OCI-LY7 (cell line): Measurements from ENCODE around the gene SEMA3G. TPM values are rescaled to one million over a fixed set of nuclear protein-coding genes. Genes with fewer than 3 reads are reported as not detected.

Source experiments
- BruUV-seq: library from RNA; stranded (reverse); fragments of 400-500 nt; replicated peaks from 2 replicates; lab custom pipeline; 2021; lab: Mats Ljungman, UMichigan
- CTCF ChIA-PET: fragments of 300-600 bp; sonication (Branson Sonifier 250); formaldehyde crosslinking; loops from one replicate; lab custom pipeline; 2022; ENCODE audit warnings: antibody characterized with exemption; ENCODE audit not compliant: unreplicated experiment; lab: Charles Lee
- POLR2A ChIA-PET: fragments of 300-600 bp; sonication (Branson Sonifier 250); formaldehyde crosslinking; loops from one replicate; lab custom pipeline; 2022; ENCODE audit warnings: antibody characterized with exemption; lab: Charles Lee
- DNase-seq: peaks from one replicate; pipeline ENCODE4 v3.0.0-alpha.2; 2015; ENCODE audit warnings: low spot score
- H2AFZ ChIP-seq: fragments of 200-600 bp; sonication (generic), shearing (Covaris generic); 2 replicates; pipeline ENCODE4 v1.6.1; 2014; ENCODE audit warnings: mild to moderate bottlenecking, antibody characterized with exemption, low read length, moderate library complexity
- H3K27ac ChIP-seq: fragments of 200-600 bp; sonication (generic); 2 replicates; pipeline ENCODE4 v1.5.1; 2014; ENCODE audit warnings: mixed run types, low read depth, mild to moderate bottlenecking, moderate library complexity, low read length, inconsistent platforms; ENCODE audit not compliant: poor library complexity, severe bottlenecking
- H3K36me3 ChIP-seq: fragments of 200-600 bp; sonication (generic); 2 replicates; pipeline ENCODE4 v1.6.1; 2014; ENCODE audit warnings: mild to moderate bottlenecking, antibody characterized with exemption, low read length, moderate library complexity, mixed read lengths; ENCODE audit not compliant: insufficient read depth
- H3K4me1 ChIP-seq: fragments of 200-600 bp; sonication (generic); 2 replicates; pipeline ENCODE4 v1.5.1; 2014; ENCODE audit warnings: mild to moderate bottlenecking, low read length; ENCODE audit not compliant: insufficient read depth, poor library complexity, severe bottlenecking
- H3K4me2 ChIP-seq: fragments of 200-600 bp; sonication (generic); 2 replicates; pipeline ENCODE4 v1.6.1; 2014; ENCODE audit warnings: mild to moderate bottlenecking, low read length
- H3K4me3 ChIP-seq: fragments of 200-600 bp; sonication (generic); 2 replicates; pipeline ENCODE4 v1.5.1; 2014; ENCODE audit warnings: mild to moderate bottlenecking, low read depth, low read length; ENCODE audit not compliant: poor library complexity, severe bottlenecking
- H3K79me2 ChIP-seq: fragments of 200-600 bp; sonication (generic); 2 replicates; pipeline ENCODE4 v1.6.1; 2016; ENCODE audit warnings: low read depth, mild to moderate bottlenecking, low read length, moderate library complexity, mixed read lengths; ENCODE audit not compliant: insufficient read depth
- H3K9me2 ChIP-seq: fragments of 200-600 bp; sonication (generic); 2 replicates; pipeline ENCODE4 v1.6.1; 2016; ENCODE audit warnings: mild to moderate bottlenecking, low read length, mixed read lengths; ENCODE audit not compliant: insufficient read depth
- H3K9me3 ChIP-seq: fragments of 200-600 bp; sonication (generic); 2 replicates; pipeline ENCODE4 v1.6.1; 2014; ENCODE audit warnings: mild to moderate bottlenecking, mixed run types, low read length, mixed read lengths
- H4K20me1 ChIP-seq: fragments of 200-600 bp; sonication (generic); 2 replicates; pipeline ENCODE4 v1.6.1; 2014; ENCODE audit warnings: mild to moderate bottlenecking, antibody characterized with exemption, low read length, moderate library complexity, mixed read lengths; ENCODE audit not compliant: insufficient read depth
- CTCF ChIP-seq: fragments of 200-600 bp; sonication (generic); conservative IDR thresholded peaks from 2 replicates; pipeline ENCODE4 v1.5.1; 2014; ENCODE audit warnings: mild to moderate bottlenecking, antibody characterized with exemption, low read length, moderate library complexity, mixed read lengths
- EZH2phosphoT487 ChIP-seq: fragments of 200-600 bp; sonication (generic); IDR thresholded peaks from 2 replicates; pipeline ENCODE4 v1.6.1; 2018; ENCODE audit warnings: low read depth, borderline replicate concordance, mild to moderate bottlenecking, mixed run types, antibody characterized with exemption, low read length, moderate library complexity, mixed read lengths
- intact Hi-C: fragments of 100-400 bp; cut with micrococcal nuclease; formaldehyde crosslinking; loops from one replicate; pipeline ENCODE4 v1.10.0; 2022; ENCODE audit not compliant: unreplicated experiment
- total RNA-seq, 2 experiments: library from RNA; depleted of rRNA in 1 of 2; stranded (reverse); fragments of >200 nt in 1 of 2; shearing (Covaris generic) in 1 of 2; gene quantifications; 2 replicates each; pipeline ENCODE4 v1.2.3, GENCODE V29; 2014 to 2022

The SEMA3G gene
- total RNA-seq, 2 experiments from 2014 or later, result not detected

- no peaks in the 10 kb centered on the region for H3K9me2 ChIP-seq
- H4K20me1 ChIP-seq, result no peaks in the 10 kb centered on the region
- CTCF ChIA-PET, result interaction anchor here (0.7 kb wide), 1 partner anchor 15 kb away, joined by 3 read pairs; no protein-coding TSS in a partner anchor
- H3K27ac ChIP-seq, result no peak overlapping the region
- no peak overlapping the region for H3K4me2 ChIP-seq
- intact Hi-C loops, result loop anchor here (1.0 kb wide), 1 partner anchor 19 kb away; no protein-coding TSS in a partner anchor
- no peaks in the 10 kb centered on the region for H3K79me2 ChIP-seq
- no peak overlapping the region for H2AFZ ChIP-seq
- DNase-seq, result peak; percentile 67
- TF ChIP-seq EZH2phosphoT487 (no peak), CTCF (peak; percentile 96)
- no peaks in the 10 kb centered on the region for H3K9me3 ChIP-seq
- POLR2A ChIA-PET, result interaction anchor here (0.6 to 1.8 kb wide), 2 partner anchors 20 to 327 kb away, joined by 5 to 6 read pairs; no protein-coding TSS in a partner anchor
- no peaks in the 10 kb centered on the region for H3K36me3 ChIP-seq
- BruUV-seq, result no TSS peak
- H3K4me3 ChIP-seq, result no peak overlapping the region
- H3K4me1 ChIP-seq, result no peaks in the 10 kb centered on the region
Measured at GRCh38 chr3:52428151-52429005, 16.5 kb downstream of the SEMA3G start.

GRCh38 chr3:52423173-52423572 is 21.7 kb downstream of the SEMA3G start:
- no peaks in the 10 kb centered on the region for H3K9me3 ChIP-seq
- no peak overlapping the region for H3K4me3 ChIP-seq
- H3K27ac ChIP-seq, result no peak overlapping the region
- no peak overlapping the region for H3K4me2 ChIP-seq
- TF ChIP-seq CTCF (no peak), EZH2phosphoT487 (no peak)
- no peaks in the 10 kb centered on the region for H3K79me2 ChIP-seq
- H3K9me2 ChIP-seq, result no peaks in the 10 kb centered on the region
- DNase-seq, result no peak
- no TSS peak for BruUV-seq
- H3K36me3 ChIP-seq, result no peaks in the 10 kb centered on the region
- H2AFZ ChIP-seq, result no peak overlapping the region
- intact Hi-C loops, result no loop called here
- ChIA-PET CTCF (interaction anchor here (0.6 kb wide), 1 partner anchor 191 kb away, joined by 3 read pairs; no protein-coding TSS in a partner anchor), POLR2A (no interaction called here)
- no peaks in the 10 kb centered on the region for H4K20me1 ChIP-seq
- no peaks in the 10 kb centered on the region for H3K4me1 ChIP-seq

GRCh38 chr3:52422669-52423068 is 22.2 kb downstream of the SEMA3G start:
- CTCF ChIA-PET, result no interaction called here
- no peaks in the 10 kb centered on the region for H4K20me1 ChIP-seq
- POLR2A ChIA-PET, result no interaction called here
- no peak for DNase-seq
- H3K27ac ChIP-seq, result no peak overlapping the region
- H3K9me2 ChIP-seq, result no peaks in the 10 kb centered on the region
- no TSS peak for BruUV-seq
- no peaks in the 10 kb centered on the region for H3K36me3 ChIP-seq
- H3K79me2 ChIP-seq, result no peaks in the 10 kb centered on the region
- H3K9me3 ChIP-seq, result 0 out of 2 replicates have a peak, but pooled peaks cover 2% of the 10 kb centered on the region
- no peak overlapping the region for H2AFZ ChIP-seq
- no peak overlapping the region for H3K4me3 ChIP-seq
- H3K4me1 ChIP-seq, result no peaks in the 10 kb centered on the region
- H3K4me2 ChIP-seq, result no peak overlapping the region
- intact Hi-C loops, result no loop called here
- no peak for TF ChIP-seq EZH2phosphoT487
- TF ChIP-seq CTCF, result no peak
